Hippocampal formation (tissue), 2 donors: ENCODE measurements around the gene CLASP1.
A peak's percentile ranks its signal among the peaks of the same experiment; 100 is the strongest.
"Not testable (repeated sequence)": the region's sequence is repeated elsewhere in the genome, so short reads cannot be mapped to it uniquely, and the experiment has no call there.

Experiments used
- DNase-seq, 2 donors: peaks; one replicate each; lab custom pipeline; 2025; lab: John Stamatoyannopoulos, UW

The CLASP1 gene

GRCh38 chr2:121649149-121649595 is at the start of gene CLASP1:
TSS of gene CLASP1 (minus strand) at chr2:121649462. CDS start at chr2:121605895, 43,567 bp downstream.
- peak; percentile 65 to 78 for DNase-seq

- DNase-seq, result no peak
Measured at GRCh38 chr2:121698318-121698930, 49.2 kb upstream of the CLASP1 start.

GRCh38 chr2:121697108-121697631 is 47.9 kb upstream of the CLASP1 start:
- no peak for DNase-seq

GRCh38 chr2:121696410-121696930 is 47.2 kb upstream of the CLASP1 start:
- DNase-seq, result no peak

- no peak for DNase-seq
Measured at GRCh38 chr2:121695171-121695451, 45.8 kb upstream of the CLASP1 start.

GRCh38 chr2:121694398-121695170 is 45.3 kb upstream of the CLASP1 start:
- no peak for DNase-seq

GRCh38 chr2:121690572-121690971 is 41.3 kb upstream of the CLASP1 start:
- DNase-seq, result not testable (repeated sequence)

- DNase-seq, result no peak
Measured at GRCh38 chr2:121690095-121690494, 40.8 kb upstream of the CLASP1 start.

GRCh38 chr2:121689356-121689755 is 40.1 kb upstream of the CLASP1 start:
- DNase-seq, result no peak

GRCh38 chr2:121688820-121689219 is 39.6 kb upstream of the CLASP1 start:
- no peak for DNase-seq

- no peak for DNase-seq
Measured at GRCh38 chr2:121686902-121687301, 37.6 kb upstream of the CLASP1 start.

- DNase-seq, result no peak
Measured at GRCh38 chr2:121686218-121686617, 37.0 kb upstream of the CLASP1 start.

GRCh38 chr2:121682396-121683298 is 33.4 kb upstream of the CLASP1 start:
- no peak for DNase-seq

- no peak for DNase-seq
Measured at GRCh38 chr2:121677855-121678254, 28.6 kb upstream of the CLASP1 start.

GRCh38 chr2:121671621-121672020 is 22.4 kb upstream of the CLASP1 start:
- DNase-seq, result not testable (repeated sequence)

GRCh38 chr2:121670181-121670580 is 20.9 kb upstream of the CLASP1 start:
- no peak for DNase-seq

GRCh38 chr2:121667618-121668017 is 18.4 kb upstream of the CLASP1 start:
- no peak for DNase-seq

- no peak for DNase-seq
Measured at GRCh38 chr2:121666042-121666441, 16.8 kb upstream of the CLASP1 start.

GRCh38 chr2:121665504-121665903 is 16.2 kb upstream of the CLASP1 start:
- no peak for DNase-seq

- DNase-seq, result no peak
Measured at GRCh38 chr2:121664713-121665112, 15.5 kb upstream of the CLASP1 start.

- DNase-seq, result no peak
Measured at GRCh38 chr2:121664086-121664485, 14.8 kb upstream of the CLASP1 start.

GRCh38 chr2:121663434-121663833 is 14.2 kb upstream of the CLASP1 start:
- DNase-seq, result no peak
